SKM-1 (cell line): ENCODE data around the gene FEM1B.

Source experiments
- DNase-seq: peaks from one replicate; lab custom pipeline; 2025; ENCODE audit not compliant: unreplicated experiment; lab: John Stamatoyannopoulos, UW

Gene FEM1B

GRCh38 chr15:68284616-68285258 lies 7.2 kb downstream of the FEM1B start:
- no peak for DNase-seq

- peak; percentile 11 for DNase-seq
These were observed 7.9 kb downstream of the FEM1B start for GRCh38 chr15:68285259-68285980.

- DNase-seq = no peak
These were observed 8.7 kb downstream of the FEM1B start for GRCh38 chr15:68286256-68286655.

GRCh38 chr15:68289057-68289456 lies 11.5 kb downstream of the FEM1B start:
- DNase-seq = no peak

- no peak for DNase-seq
These were observed 12.2 kb downstream of the FEM1B start for GRCh38 chr15:68289621-68290352.

- DNase-seq = no peak
These were observed 13.2 kb downstream of the FEM1B start for GRCh38 chr15:68290715-68291114.

- no peak for DNase-seq
These were observed 14.7 kb downstream of the FEM1B start for GRCh38 chr15:68292157-68292781.

- no peak for DNase-seq
These were observed 15.4 kb downstream of the FEM1B start for GRCh38 chr15:68292967-68293366.

- no peak for DNase-seq
These were observed 17.7 kb downstream of the FEM1B start for GRCh38 chr15:68295014-68295805.

- no peak for DNase-seq
These were observed 20.8 kb downstream of the FEM1B start for GRCh38 chr15:68298336-68298735.

- peak; percentile 12 for DNase-seq
These were observed 21.4 kb downstream of the FEM1B start for GRCh38 chr15:68298882-68299381.

- DNase-seq = no peak
These were observed 21.9 kb downstream of the FEM1B start for GRCh38 chr15:68299436-68299835.

GRCh38 chr15:68300115-68300940 lies 22.8 kb downstream of the FEM1B start:
- no peak for DNase-seq

GRCh38 chr15:68301301-68301700 lies 23.8 kb downstream of the FEM1B start:
- no peak for DNase-seq

- no peak for DNase-seq
These were observed 25.2 kb downstream of the FEM1B start for GRCh38 chr15:68302729-68303128.

- DNase-seq = no peak
These were observed 25.6 kb downstream of the FEM1B start for GRCh38 chr15:68303134-68303533.

- DNase-seq = no peak
These were observed 26.3 kb downstream of the FEM1B start for GRCh38 chr15:68303560-68304436.

GRCh38 chr15:68304589-68305337 lies 27.2 kb downstream of the FEM1B start:
- DNase-seq = no peak
